Colon (tissue), 2 donors: ENCODE results near the gene PROX1.

Experiments
- FAIRE-seq: peaks from 2 replicates; lab custom pipeline; 2012; peaks lifted over from hg19 to GRCh38; lab: Jason Lieb, UNC
- donor health status: control.
- donor health status: control.

Gene PROX1

GRCh38 chr1:213987927-213988506 lies at the start of gene PROX1:
Gene PROX1, plus strand, starts transcription at chr1:213987973. Its CDS starts 8,563 bp downstream, at chr1:213996536.
- no peak for FAIRE-seq

- no peak for FAIRE-seq
Measured at GRCh38 chr1:213938776-213939175, 49.0 kb upstream of the PROX1 start.

- no peak for FAIRE-seq
Measured at GRCh38 chr1:213939888-213940287, 47.9 kb upstream of the PROX1 start.

GRCh38 chr1:213940947-213941346 lies 46.8 kb upstream of the PROX1 start:
- FAIRE-seq: no peak

GRCh38 chr1:213942061-213942460 lies 45.7 kb upstream of the PROX1 start:
- FAIRE-seq: no peak

GRCh38 chr1:213947200-213947801 lies 40.5 kb upstream of the PROX1 start:
- no peak for FAIRE-seq

GRCh38 chr1:213951876-213952275 lies 35.9 kb upstream of the PROX1 start:
- no peak for FAIRE-seq

GRCh38 chr1:213953806-213954205 lies 34.0 kb upstream of the PROX1 start:
- FAIRE-seq: no peak

GRCh38 chr1:213956295-213956770 lies 31.4 kb upstream of the PROX1 start:
- no peak for FAIRE-seq

- no peak for FAIRE-seq
Measured at GRCh38 chr1:213958346-213958745, 29.4 kb upstream of the PROX1 start.

GRCh38 chr1:213960963-213961362 lies 26.8 kb upstream of the PROX1 start:
- FAIRE-seq: no peak

GRCh38 chr1:213962508-213962907 lies 25.3 kb upstream of the PROX1 start:
- no peak for FAIRE-seq

GRCh38 chr1:213966122-213966521 lies 21.7 kb upstream of the PROX1 start:
- no peak for FAIRE-seq

GRCh38 chr1:213968146-213968825 lies 19.5 kb upstream of the PROX1 start:
- FAIRE-seq: no peak

GRCh38 chr1:213969958-213970555 lies 17.7 kb upstream of the PROX1 start:
- no peak for FAIRE-seq

- FAIRE-seq: no peak
Measured at GRCh38 chr1:213972141-213972540, 15.6 kb upstream of the PROX1 start.

- no peak for FAIRE-seq
Measured at GRCh38 chr1:213973129-213973528, 14.6 kb upstream of the PROX1 start.

GRCh38 chr1:213976665-213977485 lies 10.9 kb upstream of the PROX1 start:
- FAIRE-seq: no peak

GRCh38 chr1:213977486-213977842 lies 10.3 kb upstream of the PROX1 start:
- FAIRE-seq: no peak

- FAIRE-seq: no peak
Measured at GRCh38 chr1:213977909-213978308, 9.9 kb upstream of the PROX1 start.

GRCh38 chr1:213979751-213980586 lies 7.8 kb upstream of the PROX1 start:
- no peak for FAIRE-seq
